HL-60 (cell line): Measurements from ENCODE around the gene ANO6.
"Not testable (repeated sequence)": the region's sequence is repeated elsewhere in the genome, so short reads cannot be mapped to it uniquely, and the experiment has no call there.

Source experiments
- DNase-seq, 2 experiments: peaks; one replicate each; pipeline ENCODE4 v3.0.0-alpha.2; 2010 to 2020; ENCODE audit warnings: low read depth in 1 of 2, low spot score in 1 of 2
- H3K27ac ChIP-seq: fragments of 250-450 bp; sonication (Bioruptor Pico); replicated peaks from 2 replicates; pipeline ENCODE4 v1.5.1; 2020; ENCODE audit warnings: mild to moderate bottlenecking, moderate library complexity
- H3K27me3 ChIP-seq: fragments of 250-450 bp; sonication (Bioruptor Pico); 2 replicates; pipeline ENCODE4 v1.5.1; 2021; ENCODE audit warnings: mild to moderate bottlenecking, moderate library complexity; ENCODE audit not compliant: insufficient read depth, poor library complexity, severe bottlenecking
- H3K4me3 ChIP-seq: replicated peaks from 2 replicates; pipeline ENCODE4 v1.5.1; 2011; ENCODE audit warnings: mild to moderate bottlenecking, control low read depth, low read length; ENCODE audit not compliant: insufficient read depth
- GABPA ChIP-seq: IDR thresholded peaks from 2 replicates; pipeline ENCODE4 v1.6.1; 2012; ENCODE audit warnings: low read depth
- POLR2AphosphoS5 ChIP-seq: IDR thresholded peaks from 2 replicates; pipeline ENCODE4 v1.6.1; 2012; ENCODE audit warnings: low read depth
- SPI1 ChIP-seq: IDR thresholded peaks from 2 replicates; pipeline ENCODE4 v1.6.1; 2012; ENCODE audit warnings: low read depth, mild to moderate bottlenecking, borderline replicate concordance
- TF ChIP-seq, protein P1 (sequence below): IDR thresholded peaks from one replicate; pipeline ENCODE4 v1.5.1; 2011; ENCODE audit warnings: low read length, control low read depth, inconsistent platforms; ENCODE audit not compliant: insufficient read depth
- TF ChIP-seq, protein P2 (sequence below): IDR thresholded peaks from 2 replicates; pipeline ENCODE4 v1.6.1; 2012; ENCODE audit warnings: low read depth; ENCODE audit not compliant: insufficient replicate concordance

ANO6 gene

DNA sequence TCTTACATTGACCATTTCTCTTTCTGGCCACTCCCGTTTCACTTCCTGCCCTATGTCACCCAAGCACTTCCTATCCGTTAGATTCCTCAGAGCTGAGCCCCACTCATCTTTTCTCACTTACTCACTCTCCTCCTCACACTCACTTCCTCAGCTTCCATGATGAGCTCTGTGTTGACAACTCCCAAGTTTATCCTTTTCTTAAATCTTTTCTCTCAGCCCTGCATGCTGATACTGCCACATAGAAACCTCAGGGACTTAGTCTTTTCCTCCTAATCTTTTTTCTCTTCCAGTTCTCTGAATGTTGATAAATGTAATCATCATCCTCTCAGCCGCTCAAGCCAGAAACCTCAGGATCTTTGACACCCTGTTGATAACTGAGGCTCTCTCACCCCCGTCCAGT, 99.6 kb downstream of the ANO6 start:
- no peaks in the 10 kb centered on the region for H3K27me3 ChIP-seq
- DNase-seq: no peak
- TF ChIP-seq, protein P1, sequence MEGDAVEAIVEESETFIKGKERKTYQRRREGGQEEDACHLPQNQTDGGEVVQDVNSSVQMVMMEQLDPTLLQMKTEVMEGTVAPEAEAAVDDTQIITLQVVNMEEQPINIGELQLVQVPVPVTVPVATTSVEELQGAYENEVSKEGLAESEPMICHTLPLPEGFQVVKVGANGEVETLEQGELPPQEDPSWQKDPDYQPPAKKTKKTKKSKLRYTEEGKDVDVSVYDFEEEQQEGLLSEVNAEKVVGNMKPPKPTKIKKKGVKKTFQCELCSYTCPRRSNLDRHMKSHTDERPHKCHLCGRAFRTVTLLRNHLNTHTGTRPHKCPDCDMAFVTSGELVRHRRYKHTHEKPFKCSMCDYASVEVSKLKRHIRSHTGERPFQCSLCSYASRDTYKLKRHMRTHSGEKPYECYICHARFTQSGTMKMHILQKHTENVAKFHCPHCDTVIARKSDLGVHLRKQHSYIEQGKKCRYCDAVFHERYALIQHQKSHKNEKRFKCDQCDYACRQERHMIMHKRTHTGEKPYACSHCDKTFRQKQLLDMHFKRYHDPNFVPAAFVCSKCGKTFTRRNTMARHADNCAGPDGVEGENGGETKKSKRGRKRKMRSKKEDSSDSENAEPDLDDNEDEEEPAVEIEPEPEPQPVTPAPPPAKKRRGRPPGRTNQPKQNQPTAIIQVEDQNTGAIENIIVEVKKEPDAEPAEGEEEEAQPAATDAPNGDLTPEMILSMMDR: no peak
- H3K4me3 ChIP-seq: no peak overlapping the region
- no peak overlapping the region for H3K27ac ChIP-seq

- H3K27ac ChIP-seq, H3K27me3 ChIP-seq, H3K4me3 ChIP-seq, DNase-seq: not testable (repeated sequence)
Observed at GRCh38 chr12:45317261-45317660, 101.4 kb downstream of the ANO6 start.

- Histone ChIP-seq H3K27me3 (no peaks in the 10 kb centered on the region), H3K27ac (no peak overlapping the region), H3K4me3 (no peak overlapping the region)
- DNase-seq: no peak
- no peak for TF ChIP-seq GABPA
- TF ChIP-seq, protein P2, sequence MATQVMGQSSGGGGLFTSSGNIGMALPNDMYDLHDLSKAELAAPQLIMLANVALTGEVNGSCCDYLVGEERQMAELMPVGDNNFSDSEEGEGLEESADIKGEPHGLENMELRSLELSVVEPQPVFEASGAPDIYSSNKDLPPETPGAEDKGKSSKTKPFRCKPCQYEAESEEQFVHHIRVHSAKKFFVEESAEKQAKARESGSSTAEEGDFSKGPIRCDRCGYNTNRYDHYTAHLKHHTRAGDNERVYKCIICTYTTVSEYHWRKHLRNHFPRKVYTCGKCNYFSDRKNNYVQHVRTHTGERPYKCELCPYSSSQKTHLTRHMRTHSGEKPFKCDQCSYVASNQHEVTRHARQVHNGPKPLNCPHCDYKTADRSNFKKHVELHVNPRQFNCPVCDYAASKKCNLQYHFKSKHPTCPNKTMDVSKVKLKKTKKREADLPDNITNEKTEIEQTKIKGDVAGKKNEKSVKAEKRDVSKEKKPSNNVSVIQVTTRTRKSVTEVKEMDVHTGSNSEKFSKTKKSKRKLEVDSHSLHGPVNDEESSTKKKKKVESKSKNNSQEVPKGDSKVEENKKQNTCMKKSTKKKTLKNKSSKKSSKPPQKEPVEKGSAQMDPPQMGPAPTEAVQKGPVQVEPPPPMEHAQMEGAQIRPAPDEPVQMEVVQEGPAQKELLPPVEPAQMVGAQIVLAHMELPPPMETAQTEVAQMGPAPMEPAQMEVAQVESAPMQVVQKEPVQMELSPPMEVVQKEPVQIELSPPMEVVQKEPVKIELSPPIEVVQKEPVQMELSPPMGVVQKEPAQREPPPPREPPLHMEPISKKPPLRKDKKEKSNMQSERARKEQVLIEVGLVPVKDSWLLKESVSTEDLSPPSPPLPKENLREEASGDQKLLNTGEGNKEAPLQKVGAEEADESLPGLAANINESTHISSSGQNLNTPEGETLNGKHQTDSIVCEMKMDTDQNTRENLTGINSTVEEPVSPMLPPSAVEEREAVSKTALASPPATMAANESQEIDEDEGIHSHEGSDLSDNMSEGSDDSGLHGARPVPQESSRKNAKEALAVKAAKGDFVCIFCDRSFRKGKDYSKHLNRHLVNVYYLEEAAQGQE: no peak
- TF ChIP-seq SPI1: no peak
- TF ChIP-seq POLR2AphosphoS5: no peak
- TF ChIP-seq, protein P1: no peak
Observed at GRCh38 chr12:45322810-45323209, 106.9 kb downstream of the ANO6 start.

DNA sequence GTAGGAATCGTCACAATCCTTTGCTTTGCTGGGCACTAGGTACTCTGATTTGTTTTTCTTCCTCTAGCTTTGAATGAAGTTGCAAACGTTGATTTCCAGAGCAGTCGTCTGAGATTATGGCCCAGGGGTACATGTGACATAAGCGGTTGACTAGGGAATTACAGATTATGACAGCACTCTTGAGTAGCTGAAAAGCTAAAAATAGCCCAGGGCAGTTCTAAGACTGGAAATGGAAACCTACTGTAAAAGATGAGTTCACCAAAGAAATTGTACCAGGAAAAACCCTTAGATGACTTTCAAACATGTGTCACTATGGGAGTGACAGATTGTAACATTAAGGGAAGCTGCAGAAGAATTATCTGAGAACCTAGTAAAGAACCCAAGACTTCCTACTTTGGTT, 108.5 kb downstream of the ANO6 start:
- no peak overlapping the region for H3K4me3 ChIP-seq
- no peaks in the 10 kb centered on the region for H3K27me3 ChIP-seq
- TF ChIP-seq SPI1: no peak
- DNase-seq: no peak
- no peak overlapping the region for H3K27ac ChIP-seq

DNA sequence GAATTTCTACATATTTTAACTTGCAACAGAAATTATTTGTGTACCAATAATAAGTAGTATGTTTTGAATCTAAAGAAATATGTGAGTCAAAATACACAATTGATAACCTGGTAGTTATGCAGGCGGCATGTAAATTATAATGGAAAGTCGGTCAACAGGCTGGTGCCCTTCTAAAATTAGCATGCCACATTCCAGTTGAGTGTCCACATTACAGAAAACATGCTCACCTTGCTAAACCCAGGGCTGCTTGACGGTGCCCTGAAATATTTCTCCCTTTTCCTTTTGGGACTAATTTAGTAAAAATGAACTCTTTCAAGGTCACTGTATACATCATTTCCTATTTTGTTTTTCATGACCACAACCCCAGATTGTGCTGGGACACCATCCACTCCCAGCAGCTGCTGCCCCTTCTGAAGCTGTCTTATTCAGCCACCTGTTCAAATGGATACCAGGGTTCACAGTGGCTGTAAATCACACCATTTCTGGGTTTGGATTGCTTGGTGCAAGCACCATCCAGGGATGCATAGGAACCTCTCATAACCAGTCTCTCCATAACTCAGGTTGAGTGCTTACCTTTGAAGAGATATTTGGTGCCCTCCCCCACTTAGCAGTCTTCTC, 110.6 kb downstream of the ANO6 start:
- TF ChIP-seq SPI1: no peak
- no peak for TF ChIP-seq GABPA
- TF ChIP-seq, protein P1: no peak
- TF ChIP-seq, protein P2: no peak
- TF ChIP-seq POLR2AphosphoS5: no peak
- no peak overlapping the region for H3K27ac ChIP-seq
- no peak for DNase-seq
- no peak overlapping the region for H3K4me3 ChIP-seq
- no peaks in the 10 kb centered on the region for H3K27me3 ChIP-seq
